Endothelial cell of umbilical vein (primary cell): ENCODE data around the gene PKMYT1. TPM values are rescaled to one million over a fixed set of nuclear protein-coding genes. Genes with fewer than 3 reads are reported as not detected.
A peak's percentile ranks its signal among the peaks of the same experiment; 100 is the strongest.

Experiments used
- BruUV-seq: library from RNA; stranded (reverse); fragments of 400-500 nt; replicated peaks from 2 replicates; lab custom pipeline; 2021; lab: Mats Ljungman, UMichigan
- CTCF ChIA-PET: fragments of 300-600, 350-600 bp; sonication (Branson Sonifier 250); formaldehyde crosslinking; loops from one replicate; lab custom pipeline; 2021; ENCODE audit warnings: antibody characterized with exemption, inconsistent platforms; lab: Charles Lee
- POLR2A ChIA-PET: fragments of 300-600, 350-600 bp; sonication (Branson Sonifier 250); formaldehyde crosslinking; loops from one replicate; lab custom pipeline; 2021; ENCODE audit warnings: antibody characterized with exemption, inconsistent platforms; lab: Charles Lee
- DNase-seq: peaks from one replicate; pipeline ENCODE4 v3.0.0-alpha.2; 2011; ENCODE audit warnings: low read depth, low spot score
- FAIRE-seq: peaks from 2 replicates; lab custom pipeline; 2011; peaks lifted over from hg19 to GRCh38; lab: Jason Lieb, UNC
- H2AFZ ChIP-seq: 2 replicates; pipeline ENCODE4 v1.6.0; 2012; ENCODE audit warnings: low read depth, low read length, control low read depth, inconsistent platforms
- H3K27ac ChIP-seq: 2 replicates; pipeline ENCODE4 v1.5.1; 2011; ENCODE audit warnings: low read depth, mild to moderate bottlenecking, control low read depth, low read length, moderate library complexity; ENCODE audit not compliant: insufficient read depth
- H3K27me3 ChIP-seq, 2 experiments: 2 replicates each; pipeline versions ENCODE4 v1.6.0 to v1.6.1; 2011; ENCODE audit warnings: low read length in 2 of 2, mixed read lengths in 1 of 2; ENCODE audit not compliant: control insufficient read depth in 2 of 2, insufficient read depth in 2 of 2
- H3K36me3 ChIP-seq, 2 experiments: 2 replicates in 1 of 2; 3 replicates in 1 of 2; pipeline ENCODE4 v1.5.1; 2011; ENCODE audit warnings: low read length in 2 of 2, mild to moderate bottlenecking in 1 of 2, moderate library complexity in 1 of 2; ENCODE audit not compliant: control insufficient read depth in 2 of 2, insufficient read depth in 2 of 2; ENCODE audit errors: extremely low read depth in 1 of 2
- H3K4me1 ChIP-seq: 3 replicates; pipeline ENCODE4 v1.5.1; 2011; ENCODE audit warnings: mild to moderate bottlenecking, low read length; ENCODE audit not compliant: control insufficient read depth, insufficient read depth; ENCODE audit errors: extremely low read depth
- H3K4me2 ChIP-seq: 2 replicates; pipeline ENCODE4 v1.6.1; 2011; ENCODE audit warnings: low read length, control low read depth, mixed read lengths; ENCODE audit not compliant: insufficient read depth
- H3K4me3 ChIP-seq, 3 experiments: fragments of 200-600 bp in 1 of 3; sonication (generic), shearing (Covaris generic) in 1 of 3; replicated peaks in 1 of 3; 2 replicates each; pipeline ENCODE4 v1.5.1; 2011 to 2016; ENCODE audit warnings: control low read depth in 3 of 3, low read length in 3 of 3, mild to moderate bottlenecking in 2 of 3, inconsistent platforms in 1 of 3, low read depth in 1 of 3, moderate library complexity in 1 of 3; ENCODE audit not compliant: insufficient read depth in 1 of 3
- H3K79me2 ChIP-seq: 2 replicates; pipeline ENCODE4 v1.6.0; 2012; ENCODE audit warnings: low read length, inconsistent platforms; ENCODE audit not compliant: control insufficient read depth, insufficient read depth
- H3K9ac ChIP-seq: replicated peaks from 2 replicates; pipeline ENCODE3; 2011; ENCODE audit warnings: low read length, control low read depth; ENCODE audit not compliant: insufficient read depth; ENCODE audit errors: extremely low read depth
- H3K9me1 ChIP-seq: replicated peaks from 3 replicates; pipeline ENCODE4 v1.6.0; 2011; ENCODE audit warnings: mild to moderate bottlenecking, low read length; ENCODE audit not compliant: control insufficient read depth, insufficient read depth; ENCODE audit errors: extremely low read depth
- H3K9me3 ChIP-seq: replicated peaks from 2 replicates; pipeline ENCODE4 v1.5.1; 2012; ENCODE audit warnings: low read length, inconsistent platforms; ENCODE audit not compliant: control insufficient read depth, insufficient read depth
- H4K20me1 ChIP-seq: replicated peaks from 2 replicates; pipeline ENCODE3; 2011; ENCODE audit warnings: mild to moderate bottlenecking, low read length; ENCODE audit not compliant: control insufficient read depth, insufficient read depth; ENCODE audit errors: extremely low read depth
- CTCF ChIP-seq, 2 donors: IDR thresholded peaks; 1 replicate in 1 of 2; 2 replicates in 1 of 2; pipeline ENCODE4 v1.5.1; 2011; ENCODE audit warnings: low read length in 2 of 2, mild to moderate bottlenecking in 2 of 2, moderate library complexity in 2 of 2, control low read depth in 1 of 2, inconsistent platforms in 1 of 2, low read depth in 1 of 2; ENCODE audit not compliant: insufficient read depth in 1 of 2; ENCODE audit errors: extremely low read depth in 1 of 2
- EZH2 ChIP-seq: IDR thresholded peaks from 2 replicates; pipeline ENCODE4 v1.6.1; 2012; ENCODE audit warnings: borderline replicate concordance, low read depth, mild to moderate bottlenecking, moderate library complexity, low read length, inconsistent platforms; ENCODE audit not compliant: severe bottlenecking
- FOS ChIP-seq: IDR thresholded peaks from 2 replicates; pipeline ENCODE4 v1.6.1; 2011; ENCODE audit warnings: mild to moderate bottlenecking, low read length, moderate library complexity, borderline replicate concordance; ENCODE audit not compliant: insufficient read depth
- GATA2 ChIP-seq: IDR thresholded peaks from 2 replicates; pipeline ENCODE4 v1.7.0; 2011; ENCODE audit warnings: low read depth, mild to moderate bottlenecking, moderate library complexity, mixed read lengths, low read length; ENCODE audit not compliant: insufficient read length, insufficient read depth
- JUN ChIP-seq: IDR thresholded peaks from 2 replicates; pipeline ENCODE4 v1.6.1; 2011; ENCODE audit warnings: borderline replicate concordance, low read depth; ENCODE audit not compliant: insufficient read length, insufficient read depth
- MAX ChIP-seq: IDR thresholded peaks from 2 replicates; pipeline ENCODE4 v1.6.1; 2011; ENCODE audit not compliant: insufficient read depth, insufficient read length
- MYC ChIP-seq: IDR thresholded peaks from one replicate; pipeline ENCODE4 v1.6.1; 2011; ENCODE audit warnings: mild to moderate bottlenecking, low read depth, low read length
- POLR2A ChIP-seq: IDR thresholded peaks from 2 replicates; pipeline ENCODE4 v1.6.1; 2012; ENCODE audit warnings: low read depth, mild to moderate bottlenecking, control low read depth, low read length
- POLR2AphosphoS5 ChIP-seq: IDR thresholded peaks from 2 replicates; pipeline ENCODE4 v1.6.1; 2012; ENCODE audit warnings: low read depth, mild to moderate bottlenecking, control low read depth, low read length, moderate library complexity; ENCODE audit not compliant: insufficient read depth
- dilution Hi-C: fragments of 300-500 bp; cut with MboI; formaldehyde crosslinking; loops from one replicate; pipeline ENCODE4 v1.15.0; 2019; ENCODE audit warnings: low sequenced_read_pairs; ENCODE audit not compliant: extremely low pct_ligation_motif_present
- intact Hi-C: fragments of 100-400 bp; cut with micrococcal nuclease; formaldehyde crosslinking; loops from one replicate; pipeline ENCODE4 v1.10.0; 2022
- polyA plus RNA-seq, 4 experiments: library from polyadenylated mRNA; depleted of rRNA in 3 of 4; stranded (reverse) in 3 of 4; unstranded in 1 of 4; fragments of >200 nt; gene quantifications; 2 replicates each; pipeline versions ENCODE4 v1.2.1 to v1.2.3, GENCODE V29; 2011 to 2012; ENCODE audit warnings: missing spikeins in 1 of 4
- total RNA-seq: library from RNA; stranded (reverse); gene quantifications from 2 replicates; pipeline ENCODE4 v1.2.3, GENCODE V29; 2021

PKMYT1 gene
- total and polyA plus RNA-seq, 2 donors (not counting 3 experiments of a cell fraction or from before 2014, with no cell fraction given): 26.1 to 48.5 TPM

GRCh38 chr16:2968738-2969544 is 11.3 kb downstream of the PKMYT1 start, which contains the start of gene PAQR4:
Gene PAQR4, plus strand, starts transcription at chr16:2969348. Its CDS starts 327 bp downstream, at chr16:2969675.
- TF ChIP-seq MAX: no peak
- TF ChIP-seq POLR2A: no peak
- no peak for TF ChIP-seq FOS
- TF ChIP-seq POLR2AphosphoS5: peak; percentile 22
- peak within 1 kb of the TSS; percentile 58 to 94 (median 61) for H3K4me3 ChIP-seq
- CTCF ChIA-PET: interaction anchor here (0.9 to 2.4 kb wide), 7 partner anchors 9 to 130 kb away, joined by 3 to 10 read pairs (median 4); partner anchors contain the start of gene PKMYT1
- peak; percentile 88 for DNase-seq
- H3K4me1 ChIP-seq: peaks cover 16% of the 10 kb centered on the region
- intact Hi-C loops: loop anchor here (1.0 kb wide), 2 partner anchors 11 to 51 kb away; partner anchors contain the start of genes PKMYT1 and TNFRSF12A
- peaks cover 12% of the 10 kb centered on the region for H3K79me2 ChIP-seq
- no peaks in the 10 kb centered on the region for H4K20me1 ChIP-seq
- H2AFZ ChIP-seq: peak within 1 kb of the TSS; percentile 87
- no peaks in the 10 kb centered on the region for H3K36me3 ChIP-seq
- H3K4me2 ChIP-seq: peak within 1 kb of the TSS; percentile 77
- FAIRE-seq: peak; percentile 91
- dilution Hi-C loops: no loop called here
- POLR2A ChIA-PET: no interaction called here
- no peaks in the 10 kb centered on the region for H3K9me3 ChIP-seq
- BruUV-seq: no TSS peak
- no peaks in the 10 kb centered on the region for H3K9me1 ChIP-seq
- peak within 1 kb of the TSS; percentile 20 for H3K27ac ChIP-seq
- H3K27me3 ChIP-seq: peaks cover 18 to 39% of the 10 kb centered on the region in 2 experiments
- H3K9ac ChIP-seq: peak within 1 kb of the TSS; percentile 65

DNA sequence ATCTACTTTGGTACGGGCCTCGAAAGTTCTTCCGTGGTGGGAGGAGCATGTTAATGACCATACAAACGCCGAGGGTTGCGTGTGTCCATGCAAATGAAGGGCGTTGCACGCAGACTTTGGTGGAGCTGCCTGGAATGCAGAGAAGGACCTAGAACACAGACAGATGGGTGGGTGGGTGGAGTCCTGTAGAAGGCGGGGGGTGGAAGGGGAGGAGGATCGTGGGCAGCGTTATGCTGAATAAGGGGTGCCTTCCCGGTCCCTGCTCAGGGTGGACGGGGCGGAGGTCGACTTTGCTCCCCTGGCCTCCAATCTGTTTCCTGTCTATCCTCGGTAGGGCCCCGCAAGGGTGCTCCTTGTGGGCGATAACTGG is 11.9 kb downstream of the PKMYT1 start:
- no peak overlapping the region for H3K9ac ChIP-seq
- no peak overlapping the region for H3K4me3 ChIP-seq
- ChIA-PET POLR2A (no interaction called here), CTCF (no interaction called here)
- TF ChIP-seq CTCF (IDR thresholded peaks at IDR 0.05; ENCODE audit: extremely low read depth in 1 of 2, insufficient read depth in 1 of 2, low read depth in 1 of 2, low read length in 2 of 2) (no peak), POLR2A (no peak), GATA2 (no peak), EZH2 (no peak), POLR2AphosphoS5 (no peak), MAX (no peak), JUN (no peak), MYC (no peak), FOS (no peak)
- DNase-seq (no peak), FAIRE-seq (no peak)
- H3K36me3 ChIP-seq: no peaks in the 10 kb centered on the region
- intact Hi-C loops (no loop called here), dilution Hi-C loops (no loop called here)
- no peaks in the 10 kb centered on the region for H3K9me1 ChIP-seq
- H3K4me1 ChIP-seq: peaks cover 16% of the 10 kb centered on the region
- H4K20me1 ChIP-seq: no peaks in the 10 kb centered on the region
- H3K79me2 ChIP-seq: peaks cover 12% of the 10 kb centered on the region
- H3K27me3 ChIP-seq: peaks cover 22 to 44% of the 10 kb centered on the region in 2 experiments
- H3K4me2 ChIP-seq: no peak overlapping the region
- no peak overlapping the region for H2AFZ ChIP-seq
- BruUV-seq: no TSS peak
- H3K9me3 ChIP-seq: no peaks in the 10 kb centered on the region
- no peak overlapping the region for H3K27ac ChIP-seq
